NOMO-1 treated with DMSO at 0.1 percent for 48 hours (cell line): Measurements from ENCODE around the gene EME1.

Source experiments
- DNase-seq: peaks from one replicate; lab custom pipeline; 2025; ENCODE audit not compliant: unreplicated experiment; lab: John Stamatoyannopoulos, UW

Gene EME1

GRCh38 chr17:50362661-50363060 is 10.4 kb upstream of the EME1 start:
- DNase-seq: no peak

GRCh38 chr17:50363217-50364060 is 9.6 kb upstream of the EME1 start:
- no peak for DNase-seq

GRCh38 chr17:50364061-50364458 is 9.0 kb upstream of the EME1 start:
- DNase-seq: no peak

- no peak for DNase-seq
Measured at GRCh38 chr17:50364715-50365114, 8.3 kb upstream of the EME1 start.

- DNase-seq: no peak
Measured at GRCh38 chr17:50365165-50365564, 7.9 kb upstream of the EME1 start.

GRCh38 chr17:50365649-50366393 is 7.2 kb upstream of the EME1 start:
- no peak for DNase-seq

- no peak for DNase-seq
Measured at GRCh38 chr17:50367401-50367800, 5.6 kb upstream of the EME1 start.

- DNase-seq: no peak
Measured at GRCh38 chr17:50370052-50370451, 3.0 kb upstream of the EME1 start.

GRCh38 chr17:50371526-50371925 is 1.5 kb upstream of the EME1 start:
- DNase-seq: no peak

GRCh38 chr17:50372222-50372757 is 739 bp upstream of the EME1 start:
- no peak for DNase-seq

GRCh38 chr17:50373705-50374104 is 676 bp downstream of the EME1 start:
- no peak for DNase-seq

- DNase-seq: no peak
Measured at GRCh38 chr17:50375858-50376538, 3.0 kb downstream of the EME1 start.

- DNase-seq: no peak
Measured at GRCh38 chr17:50379351-50380132, 6.5 kb downstream of the EME1 start.

GRCh38 chr17:50380369-50381259 is 7.6 kb downstream of the EME1 start:
- DNase-seq: no peak

- DNase-seq: no peak
Measured at GRCh38 chr17:50381260-50381815, 8.3 kb downstream of the EME1 start.

- DNase-seq: no peak
Measured at GRCh38 chr17:50381920-50382319, 8.9 kb downstream of the EME1 start.

GRCh38 chr17:50382931-50383330 is 9.9 kb downstream of the EME1 start:
- DNase-seq: no peak

GRCh38 chr17:50386510-50386909 is 13.5 kb downstream of the EME1 start:
- no peak for DNase-seq

- DNase-seq: no peak
Measured at GRCh38 chr17:50388728-50389127, 15.7 kb downstream of the EME1 start.
